HepG2 (cell line): ENCODE measurements around the gene TSHZ2.

Experiments
- CTCF ChIP-seq: sonication (generic); formaldehyde crosslinking; IDR thresholded peaks from 2 replicates; pipeline ENCODE4 v1.5.0; 2020; ENCODE audit warnings: mild to moderate bottlenecking, missing genetic modification reagents, moderate library complexity
- FIP1L1 ChIP-seq: fragments of 200-400 bp; formaldehyde crosslinking; IDR thresholded peaks from 2 replicates; pipeline ENCODE4 v1.6.1; 2018; ENCODE audit warnings: low read depth, mild to moderate bottlenecking, low read length, moderate library complexity, borderline replicate concordance; ENCODE audit not compliant: insufficient read depth
- MYC ChIP-seq: sonication (generic); formaldehyde crosslinking; IDR thresholded peaks from 2 replicates; pipeline ENCODE4 v1.9.0; 2021; ENCODE audit warnings: missing genetic modification reagents, borderline replicate concordance
- NPAS2 ChIP-seq: sonication (generic); formaldehyde crosslinking; IDR thresholded peaks from 2 replicates; pipeline ENCODE4 v1.8.0; 2022; ENCODE audit warnings: mild to moderate bottlenecking, missing genetic modification reagents, borderline replicate concordance
- SP2 ChIP-seq: sonication (generic); formaldehyde crosslinking; IDR thresholded peaks from 2 replicates; pipeline ENCODE4 v1.5.1; 2020; ENCODE audit warnings: mild to moderate bottlenecking, missing genetic modification reagents
- ZNF530 ChIP-seq: sonication (generic); formaldehyde crosslinking; IDR thresholded peaks from 2 replicates; pipeline ENCODE4 v1.5.0; 2020; ENCODE audit warnings: low read depth, mild to moderate bottlenecking, missing genetic modification reagents
- ZNF781 ChIP-seq: sonication (generic); formaldehyde crosslinking; IDR thresholded peaks from 2 replicates; pipeline ENCODE4 v1.5.1; 2020; ENCODE audit warnings: borderline replicate concordance, mild to moderate bottlenecking, missing genetic modification reagents; ENCODE audit errors: not compliant biosample characterization

- no peak for TF ChIP-seq ZNF781 (CRISPR knock-in tag)
- no peak for TF ChIP-seq SP2 (CRISPR knock-in tag)
- no peak for TF ChIP-seq CTCF (CRISPR knock-in tag)
- no peak for TF ChIP-seq ZNF530 (CRISPR knock-in tag)
- no peak for TF ChIP-seq NPAS2 (CRISPR knock-in tag)
- no peak for TF ChIP-seq FIP1L1
- TF ChIP-seq MYC (CRISPR knock-in tag): no peak
Observed at GRCh38 chr20:53215166-53215565, 243.0 kb downstream of the TSHZ2 start.
